A549 (cell line): ENCODE measurements around the gene STOM. TPM values are rescaled to one million over a fixed set of nuclear protein-coding genes. Genes with fewer than 3 reads are reported as not detected.

Experiments used
- ATAC-seq, 2 experiments: fragments of 200-7000 bp in 1 of 2; fragments of >200 bp in 1 of 2; cut with Nextera tagmentation in 1 of 2; cut with Tn5 transposase in 1 of 2; 3 replicates each; pipeline versions ENCODE4 v1.8.0 to v1.9.1; 2018 to 2020; ENCODE audit warnings: mild to moderate bottlenecking in 1 of 2, moderate library complexity in 1 of 2
- CTCF ChIA-PET: fragments of 300-600 bp; sonication (Branson Sonifier 250); formaldehyde crosslinking; extraction: SDS; loops from one replicate; lab custom pipeline; 2021; ENCODE audit warnings: antibody characterized with exemption, inconsistent platforms; lab: Yijun Ruan, JAX
- POLR2A ChIA-PET: fragments of 350-600 bp; formaldehyde crosslinking; extraction: SDS; loops from one replicate; lab custom pipeline; 2021; ENCODE audit warnings: antibody characterized with exemption, inconsistent platforms; lab: Yijun Ruan, JAX
- DNase-seq, 2 experiments: peaks; one replicate each; pipeline versions ENCODE4 v3.0.0 to v3.0.0-alpha.2; 2011 to 2016; ENCODE audit warnings: low read depth in 1 of 2, low spot score in 1 of 2
- FAIRE-seq: peaks from 2 replicates; lab custom pipeline; 2011; peaks lifted over from hg19 to GRCh38; lab: Jason Lieb, UNC
- H3K27ac ChIP-seq, 2 experiments: fragments of >200 bp; sonication (Bioruptor Twin); formaldehyde crosslinking; 3 replicates each; pipeline ENCODE4 v1.5.1; 2016 to 2017
- H3K4me1 ChIP-seq: fragments of >200 bp; sonication (Bioruptor Twin); formaldehyde crosslinking; 3 replicates; pipeline ENCODE4 v1.6.1; 2016
- H3K4me2 ChIP-seq: fragments of >200 bp; sonication (Bioruptor Twin); formaldehyde crosslinking; 3 replicates; pipeline ENCODE4 v1.6.1; 2016
- H3K4me3 ChIP-seq: fragments of >200 bp; sonication (Bioruptor Twin); formaldehyde crosslinking; 3 replicates; pipeline ENCODE4 v1.5.1; 2016
- H3K9me3 ChIP-seq: fragments of >200 bp; sonication (Bioruptor Twin); formaldehyde crosslinking; 3 replicates; pipeline ENCODE4 v1.6.1; 2016
- EHMT2 ChIP-seq: fragments of 200-600 bp; sonication (generic); IDR thresholded peaks from 2 replicates; pipeline ENCODE4 v1.6.1; 2016; ENCODE audit warnings: antibody characterized with exemption, low read depth, mild to moderate bottlenecking, moderate library complexity
- FOSB ChIP-seq: fragments of 250-450 bp; sonication (Bioruptor Pico); IDR thresholded peaks from 2 replicates; pipeline ENCODE4 v1.5.0; 2020; ENCODE audit warnings: mild to moderate bottlenecking, moderate library complexity
- FOXS1 ChIP-seq: fragments of 250-450 bp; sonication (Bioruptor Pico); IDR thresholded peaks from 2 replicates; pipeline ENCODE4 v1.5.0; 2020; ENCODE audit warnings: mild to moderate bottlenecking, moderate library complexity
- HEYL ChIP-seq: fragments of 250-450 bp; sonication (Bioruptor Pico); IDR thresholded peaks from 2 replicates; pipeline ENCODE4 v1.8.0; 2021; ENCODE audit warnings: mild to moderate bottlenecking, moderate library complexity
- JUN ChIP-seq, 2 experiments: fragments of >200 bp; sonication (Bioruptor Twin); formaldehyde crosslinking; IDR thresholded peaks; 2 replicates in 1 of 2; 3 replicates in 1 of 2; pipeline ENCODE4 v1.6.1; 2016 to 2017
- KDM1A ChIP-seq: fragments of 200-600 bp; sonication (generic); IDR thresholded peaks from 2 replicates; pipeline ENCODE4 v1.6.1; 2016; ENCODE audit warnings: low read depth, mild to moderate bottlenecking
- MAFK ChIP-seq: fragments of 450-650 bp; IDR thresholded peaks from 2 replicates; pipeline ENCODE4 v1.6.1; 2014; ENCODE audit not compliant: partially characterized antibody
- NFE2L2 ChIP-seq: fragments of 150-350 bp; conservative IDR thresholded peaks from 2 replicates; pipeline ENCODE4 v1.6.1; 2014; ENCODE audit warnings: low read length
- PBX3 ChIP-seq: IDR thresholded peaks from 2 replicates; pipeline ENCODE4 v1.6.1; 2012
- RARB ChIP-seq: fragments of 250-450 bp; sonication (Bioruptor Pico); IDR thresholded peaks from 2 replicates; pipeline ENCODE4 v1.8.0; 2021; ENCODE audit warnings: mild to moderate bottlenecking, moderate library complexity
- REST ChIP-seq: fragments of 200-600 bp; sonication (generic); IDR thresholded peaks from 2 replicates; pipeline ENCODE4 v1.6.1; 2016; ENCODE audit warnings: antibody characterized with exemption, mild to moderate bottlenecking, moderate library complexity
- RFX5 ChIP-seq: fragments of 450-650 bp; IDR thresholded peaks from 2 replicates; pipeline ENCODE4 v1.7.1; 2014; ENCODE audit warnings: antibody characterized with exemption, mild to moderate bottlenecking, moderate library complexity
- RNF2 ChIP-seq: fragments of 200-600 bp; sonication (generic); IDR thresholded peaks from 2 replicates; pipeline ENCODE4 v1.6.1; 2016; ENCODE audit warnings: low read depth, mild to moderate bottlenecking, antibody characterized with exemption, moderate library complexity, borderline replicate concordance
- SREBF2 ChIP-seq: fragments of 450-650 bp; IDR thresholded peaks from 2 replicates; pipeline ENCODE4 v1.6.1; 2014; ENCODE audit warnings: mild to moderate bottlenecking, moderate library complexity
- TFCP2L1 ChIP-seq: fragments of 250-450 bp; sonication (Bioruptor Pico); IDR thresholded peaks from 2 replicates; pipeline ENCODE4 v1.5.0; 2021; ENCODE audit warnings: mild to moderate bottlenecking
- ZSCAN20 ChIP-seq: fragments of 250-450 bp; sonication (Bioruptor Pico); IDR thresholded peaks from 2 replicates; pipeline ENCODE4 v1.8.0; 2022; ENCODE audit warnings: mild to moderate bottlenecking, moderate library complexity
- WGBS: methylation state at CpG from one replicate; pipeline ENCODE4 v1.1.6; 2017; ENCODE audit errors: missing lambda C conversion rate; 5-methylcytosine and 5-hydroxymethylcytosine counted together
- polyA plus RNA-seq, 4 experiments: library from polyadenylated mRNA; depleted of rRNA in 3 of 4; stranded (reverse); fragments of >200 nt; fragmentation: RNase III in 1 of 4; extraction: RNeasy Plus Mini Kit Qiagen cat#74134 plus additional on column Dnase treatment in 1 of 4; gene quantifications; 2 replicates in 3 of 4; 3 replicates in 1 of 4; pipeline ENCODE4 v1.2.3, GENCODE V29; 2011 to 2017
- TF ChIP-seq, protein P1 (sequence below): fragments of 250-450 bp; sonication (Bioruptor Pico); IDR thresholded peaks from 2 replicates; pipeline ENCODE4 v1.5.0; 2021; ENCODE audit warnings: mild to moderate bottlenecking, moderate library complexity, borderline replicate concordance
- TF ChIP-seq, protein P2 (sequence below): fragments of 150-350 bp; IDR thresholded peaks from 2 replicates; pipeline ENCODE4 v1.6.1; 2014; ENCODE audit warnings: low read depth, mild to moderate bottlenecking, low read length
- TF ChIP-seq, protein P3 (sequence below): IDR thresholded peaks from 2 replicates; pipeline ENCODE4 v1.6.1; 2012; ENCODE audit warnings: low read depth, borderline replicate concordance

The STOM gene
- polyA plus RNA-seq, 2 of the 4 experiments (the other 2 are of a cell fraction): 83.3 to 246 TPM

DNA sequence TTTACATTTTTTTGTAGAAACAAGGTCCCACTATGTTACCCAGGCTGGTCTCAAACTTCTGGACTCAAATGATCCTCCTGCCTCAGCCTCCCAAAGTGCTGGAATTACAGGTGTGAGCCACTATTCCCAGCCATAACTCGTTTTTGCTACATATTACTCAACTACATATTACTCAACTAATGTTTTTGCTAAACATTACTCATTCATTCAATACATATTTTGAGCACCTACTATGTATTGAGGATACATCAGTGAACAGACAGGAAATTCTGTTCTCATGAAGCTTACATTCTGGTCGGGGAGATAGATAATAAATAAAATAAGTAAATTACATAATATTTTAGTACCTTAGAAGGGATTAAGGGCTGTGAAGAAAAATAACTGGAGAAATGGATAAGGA, 34.9 kb upstream of the STOM start:
- Histone ChIP-seq H3K9me3 (peaks cover 6% of the 10 kb centered on the region; the same call in 2 of the 3 replicates), H3K4me3 (no peak overlapping the region), H3K27ac (no peak overlapping the region), H3K4me1 (peaks cover 2% of the 10 kb centered on the region; the same call in 2 of the 3 replicates), H3K4me2 (no peak overlapping the region)
- WGBS: 17% methylated on average over 2 of the region's 2 CpGs
- POLR2A ChIA-PET: no interaction called here
- no peak for DNase-seq
- TF ChIP-seq HEYL (no peak), FOSB (CRISPR knock-in tag) (no peak), SREBF2 (no peak), MAFK (no peak), RFX5 (no peak), FOXS1 (CRISPR knock-in tag) (no peak), ZSCAN20 (CRISPR knock-in tag) (no peak), JUN (IDR thresholded peaks at IDR 0.05) (no peak), PBX3 (no peak), TFCP2L1 (CRISPR knock-in tag) (no peak), KDM1A (no peak), NFE2L2 (no peak), RNF2 (no peak), RARB (CRISPR knock-in tag) (no peak), EHMT2 (no peak), REST (no peak)
- TF ChIP-seq, protein P1, sequence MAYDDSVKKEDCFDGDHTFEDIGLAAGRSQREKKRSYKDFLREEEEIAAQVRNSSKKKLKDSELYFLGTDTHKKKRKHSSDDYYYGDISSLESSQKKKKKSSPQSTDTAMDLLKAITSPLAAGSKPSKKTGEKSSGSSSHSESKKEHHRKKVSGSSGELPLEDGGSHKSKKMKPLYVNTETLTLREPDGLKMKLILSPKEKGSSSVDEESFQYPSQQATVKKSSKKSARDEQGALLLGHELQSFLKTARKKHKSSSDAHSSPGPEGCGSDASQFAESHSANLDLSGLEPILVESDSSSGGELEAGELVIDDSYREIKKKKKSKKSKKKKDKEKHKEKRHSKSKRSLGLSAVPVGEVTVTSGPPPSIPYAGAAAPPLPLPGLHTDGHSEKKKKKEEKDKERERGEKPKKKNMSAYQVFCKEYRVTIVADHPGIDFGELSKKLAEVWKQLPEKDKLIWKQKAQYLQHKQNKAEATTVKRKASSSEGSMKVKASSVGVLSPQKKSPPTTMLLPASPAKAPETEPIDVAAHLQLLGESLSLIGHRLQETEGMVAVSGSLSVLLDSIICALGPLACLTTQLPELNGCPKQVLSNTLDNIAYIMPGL (CRISPR knock-in tag): no peak
- TF ChIP-seq, protein P2, sequence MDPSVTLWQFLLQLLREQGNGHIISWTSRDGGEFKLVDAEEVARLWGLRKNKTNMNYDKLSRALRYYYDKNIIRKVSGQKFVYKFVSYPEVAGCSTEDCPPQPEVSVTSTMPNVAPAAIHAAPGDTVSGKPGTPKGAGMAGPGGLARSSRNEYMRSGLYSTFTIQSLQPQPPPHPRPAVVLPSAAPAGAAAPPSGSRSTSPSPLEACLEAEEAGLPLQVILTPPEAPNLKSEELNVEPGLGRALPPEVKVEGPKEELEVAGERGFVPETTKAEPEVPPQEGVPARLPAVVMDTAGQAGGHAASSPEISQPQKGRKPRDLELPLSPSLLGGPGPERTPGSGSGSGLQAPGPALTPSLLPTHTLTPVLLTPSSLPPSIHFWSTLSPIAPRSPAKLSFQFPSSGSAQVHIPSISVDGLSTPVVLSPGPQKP: no peak
- TF ChIP-seq, protein P3, sequence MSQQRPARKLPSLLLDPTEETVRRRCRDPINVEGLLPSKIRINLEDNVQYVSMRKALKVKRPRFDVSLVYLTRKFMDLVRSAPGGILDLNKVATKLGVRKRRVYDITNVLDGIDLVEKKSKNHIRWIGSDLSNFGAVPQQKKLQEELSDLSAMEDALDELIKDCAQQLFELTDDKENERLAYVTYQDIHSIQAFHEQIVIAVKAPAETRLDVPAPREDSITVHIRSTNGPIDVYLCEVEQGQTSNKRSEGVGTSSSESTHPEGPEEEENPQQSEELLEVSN: no peak
- CTCF ChIA-PET: interaction anchor here (0.6 to 17.1 kb wide), 6 partner anchors 24 to 192 kb away, joined by 3 to 410 read pairs (median 4); no protein-coding TSS in a partner anchor
- FAIRE-seq: no peak
- no peak for ATAC-seq
